ENCODE measurements around the gene IRF8. TPM values are rescaled to one million over a fixed set of nuclear protein-coding genes. Genes with fewer than 3 reads are reported as not detected.

IRF8 gene
- total and polyA plus RNA-seq, 2 of the 13 experiments (the other 11 are each of a cell fraction or from before 2014, with no cell fraction given), result not detected

GRCh38 chr16:85970016-85970733 lies 71.2 kb downstream of the IRF8 start:
- H3K9ac ChIP-seq (ENCODE audit: insufficient read depth, low read depth, low read length), result no peak overlapping the region
- in situ Hi-C loops (cut with HindIII; ENCODE audit: extremely low pct_ligation_motif_present, low pct_unique_long_range_greater_than_20kb) (no loop called here), intact Hi-C loops (cut with micrococcal nuclease; ENCODE audit: unreplicated experiment) (no loop called here)
- H4K20me1 ChIP-seq (ENCODE audit: insufficient read depth, low read length), result no peaks in the 10 kb centered on the region
- no peak overlapping the region for H3K27ac ChIP-seq (ENCODE audit: extremely low read length, insufficient read depth, low read length)
- FAIRE-seq (no peak), DNase-seq (ENCODE audit: low spot score) (no peak), ATAC-seq (no peak)
- no peaks in the 10 kb centered on the region for H3K79me2 ChIP-seq (ENCODE audit: insufficient read depth, low read length)
- H3K9me3 ChIP-seq (ENCODE audit: low read length), result peaks cover 4% of the 10 kb centered on the region; the same call in 1 of the 2 replicates
- peaks cover 0 to 11% of the 10 kb centered on the region in 2 experiments; a peak in 2 of 5 replicates for H3K27me3 ChIP-seq (ENCODE audit: control insufficient read depth in 1 of 2, insufficient read depth in 2 of 2, low read length in 2 of 2)
- TF ChIP-seq, protein P1, sequence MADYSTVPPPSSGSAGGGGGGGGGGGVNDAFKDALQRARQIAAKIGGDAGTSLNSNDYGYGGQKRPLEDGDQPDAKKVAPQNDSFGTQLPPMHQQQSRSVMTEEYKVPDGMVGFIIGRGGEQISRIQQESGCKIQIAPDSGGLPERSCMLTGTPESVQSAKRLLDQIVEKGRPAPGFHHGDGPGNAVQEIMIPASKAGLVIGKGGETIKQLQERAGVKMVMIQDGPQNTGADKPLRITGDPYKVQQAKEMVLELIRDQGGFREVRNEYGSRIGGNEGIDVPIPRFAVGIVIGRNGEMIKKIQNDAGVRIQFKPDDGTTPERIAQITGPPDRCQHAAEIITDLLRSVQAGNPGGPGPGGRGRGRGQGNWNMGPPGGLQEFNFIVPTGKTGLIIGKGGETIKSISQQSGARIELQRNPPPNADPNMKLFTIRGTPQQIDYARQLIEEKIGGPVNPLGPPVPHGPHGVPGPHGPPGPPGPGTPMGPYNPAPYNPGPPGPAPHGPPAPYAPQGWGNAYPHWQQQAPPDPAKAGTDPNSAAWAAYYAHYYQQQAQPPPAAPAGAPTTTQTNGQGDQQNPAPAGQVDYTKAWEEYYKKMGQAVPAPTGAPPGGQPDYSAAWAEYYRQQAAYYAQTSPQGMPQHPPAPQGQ (CRISPR knock-in tag; IDR thresholded peaks at IDR 0.05; ENCODE audit: borderline replicate concordance), result no peak
- no peak for TF ChIP-seq NR2F2 (IDR thresholded peaks at IDR 0.05; ENCODE audit: borderline replicate concordance, low read depth)
- no peak for TF ChIP-seq ZBTB42 (CRISPR knock-in tag; IDR thresholded peaks at IDR 0.05)
- TF ChIP-seq TEAD3 (CRISPR knock-in tag; optimal IDR thresholded peaks at IDR 0.05; ENCODE audit: borderline replicate concordance), result no peak
- no peak for TF ChIP-seq ZNF598 (CRISPR knock-in tag; IDR thresholded peaks at IDR 0.05; ENCODE audit: borderline replicate concordance)
- TF ChIP-seq ZNF205 (CRISPR knock-in tag; IDR thresholded peaks at IDR 0.05), result no peak
- no peak for TF ChIP-seq ZFYVE20 (CRISPR knock-in tag; IDR thresholded peaks at IDR 0.05; ENCODE audit: borderline replicate concordance, low read depth)
- TF ChIP-seq ZNF10 (CRISPR knock-in tag; IDR thresholded peaks at IDR 0.05; ENCODE audit: borderline replicate concordance, low read depth), result no peak
- no peak overlapping the region for H3K4me2 ChIP-seq (ENCODE audit: low read depth, low read length)
- H2AFZ ChIP-seq (ENCODE audit: low read length), result no peak overlapping the region
- CTCF ChIA-PET (ENCODE audit: low intra/inter-chr PET ratio, low total read pairs), result no interaction called here
- WGBS (ENCODE audit: low lambda C conversion rate), result 44% methylated on average over 14 of the region's 14 CpGs
- H3K36me3 ChIP-seq (replicated peaks in 1 of 2; ENCODE audit: control insufficient read depth in 1 of 2, insufficient read depth in 2 of 2, low read length in 2 of 2), result no peaks in the 10 kb centered on the region
- H3K4me3 ChIP-seq (replicated peaks in 1 of 3; ENCODE audit: insufficient read depth in 1 of 3, low read depth in 2 of 3, low read length in 3 of 3), result no peak overlapping the region
- BruUV-seq (replicated peaks), result no TSS peak
- POLR2A ChIA-PET, result no interaction called here
- peaks cover 12% of the 10 kb centered on the region for H3K4me1 ChIP-seq (ENCODE audit: insufficient read depth, low read length)

Measured in HepG2 (cell line).